ENCODE measurements around the gene CCL4.

The CCL4 gene

GRCh38 chr17:36135465-36135864 lies 31.8 kb downstream of the CCL4 start:
- TF ChIP-seq, protein P1, sequence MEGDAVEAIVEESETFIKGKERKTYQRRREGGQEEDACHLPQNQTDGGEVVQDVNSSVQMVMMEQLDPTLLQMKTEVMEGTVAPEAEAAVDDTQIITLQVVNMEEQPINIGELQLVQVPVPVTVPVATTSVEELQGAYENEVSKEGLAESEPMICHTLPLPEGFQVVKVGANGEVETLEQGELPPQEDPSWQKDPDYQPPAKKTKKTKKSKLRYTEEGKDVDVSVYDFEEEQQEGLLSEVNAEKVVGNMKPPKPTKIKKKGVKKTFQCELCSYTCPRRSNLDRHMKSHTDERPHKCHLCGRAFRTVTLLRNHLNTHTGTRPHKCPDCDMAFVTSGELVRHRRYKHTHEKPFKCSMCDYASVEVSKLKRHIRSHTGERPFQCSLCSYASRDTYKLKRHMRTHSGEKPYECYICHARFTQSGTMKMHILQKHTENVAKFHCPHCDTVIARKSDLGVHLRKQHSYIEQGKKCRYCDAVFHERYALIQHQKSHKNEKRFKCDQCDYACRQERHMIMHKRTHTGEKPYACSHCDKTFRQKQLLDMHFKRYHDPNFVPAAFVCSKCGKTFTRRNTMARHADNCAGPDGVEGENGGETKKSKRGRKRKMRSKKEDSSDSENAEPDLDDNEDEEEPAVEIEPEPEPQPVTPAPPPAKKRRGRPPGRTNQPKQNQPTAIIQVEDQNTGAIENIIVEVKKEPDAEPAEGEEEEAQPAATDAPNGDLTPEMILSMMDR (IDR thresholded peaks at IDR 0.05), result no peak
- no peak for DNase-seq (ENCODE audit: low spot score)
- H3K27ac ChIP-seq, result no peak overlapping the region
- no peak overlapping the region for H3K4me3 ChIP-seq

DNA sequence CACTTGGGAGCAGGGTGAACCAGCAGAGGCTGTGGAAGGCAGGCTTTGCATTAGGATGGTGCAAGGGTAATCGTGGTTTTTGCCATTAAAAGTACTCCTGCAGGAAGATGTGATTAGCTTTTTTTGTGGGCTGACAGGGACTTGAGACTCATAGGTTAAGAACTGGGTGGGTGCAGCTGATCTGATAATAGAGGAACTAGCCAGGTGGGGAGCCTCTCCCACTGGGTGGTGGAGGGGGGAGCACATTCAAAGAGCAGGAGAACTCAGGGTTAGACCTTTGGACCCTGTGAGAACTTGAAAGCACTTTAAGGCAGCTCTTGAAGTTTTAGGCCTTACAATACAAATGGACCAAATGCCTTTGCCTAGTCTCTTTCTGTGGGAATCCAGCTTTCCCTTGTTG lies 32.4 kb downstream of the CCL4 start:
- H3K4me3 ChIP-seq, result no peak overlapping the region
- H3K27ac ChIP-seq, result no peak overlapping the region
- TF ChIP-seq, protein P1 (IDR thresholded peaks at IDR 0.05), result no peak
- DNase-seq (ENCODE audit: low spot score), result no peak

DNA sequence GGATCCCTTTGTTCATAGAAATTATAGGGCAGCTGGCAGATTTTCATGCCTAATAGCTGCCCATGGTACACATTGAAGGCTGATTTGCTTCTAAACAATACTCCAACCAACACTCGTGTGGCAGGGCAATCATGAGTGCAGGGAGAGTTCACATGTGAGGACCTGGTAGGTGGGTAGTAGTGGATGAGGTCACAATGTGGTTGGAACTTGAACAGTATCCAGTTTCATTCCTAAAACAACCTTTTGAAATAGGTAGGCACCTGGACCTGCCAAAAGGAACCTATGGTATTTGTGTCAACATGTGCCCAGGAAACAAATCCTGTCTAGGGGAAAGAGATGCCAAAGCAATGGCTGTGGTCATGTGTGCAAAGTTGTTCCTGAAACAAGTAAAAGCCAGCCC lies 32.8 kb downstream of the CCL4 start:
- no peak overlapping the region for H3K4me3 ChIP-seq
- TF ChIP-seq, protein P1 (IDR thresholded peaks at IDR 0.05), result no peak
- no peak overlapping the region for H3K27ac ChIP-seq
- DNase-seq (ENCODE audit: low spot score), result no peak

GRCh38 chr17:36142235-36142634 lies 38.6 kb downstream of the CCL4 start:
- DNase-seq (ENCODE audit: low spot score), result no peak
- TF ChIP-seq, protein P1 (IDR thresholded peaks at IDR 0.05), result no peak
- Histone ChIP-seq H3K4me3 (no peak overlapping the region), H3K27ac (no peak overlapping the region)

DNA sequence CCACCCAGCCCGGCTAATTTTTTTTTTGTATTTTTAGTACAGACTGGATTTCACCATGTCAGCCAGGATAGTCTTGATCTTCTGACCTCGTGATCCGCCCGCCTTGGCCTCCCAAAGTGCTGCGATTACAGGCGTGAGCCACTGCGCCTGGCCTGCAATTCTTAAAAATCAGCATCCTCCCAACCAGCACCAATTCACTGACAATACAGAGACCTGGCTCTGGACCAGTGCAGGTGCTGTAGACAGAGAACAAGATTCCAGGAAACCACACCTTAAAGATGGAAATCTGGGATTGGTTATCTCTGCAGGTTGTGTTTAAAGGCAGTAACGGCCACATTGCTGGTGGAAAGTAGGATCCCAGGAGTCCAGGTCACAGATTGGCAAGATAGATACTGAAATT lies 39.2 kb downstream of the CCL4 start:
- H3K4me3 ChIP-seq, result no peak overlapping the region
- no peak overlapping the region for H3K27ac ChIP-seq
- DNase-seq (ENCODE audit: low spot score), result no peak
- TF ChIP-seq, protein P1 (IDR thresholded peaks at IDR 0.05), result no peak

DNA sequence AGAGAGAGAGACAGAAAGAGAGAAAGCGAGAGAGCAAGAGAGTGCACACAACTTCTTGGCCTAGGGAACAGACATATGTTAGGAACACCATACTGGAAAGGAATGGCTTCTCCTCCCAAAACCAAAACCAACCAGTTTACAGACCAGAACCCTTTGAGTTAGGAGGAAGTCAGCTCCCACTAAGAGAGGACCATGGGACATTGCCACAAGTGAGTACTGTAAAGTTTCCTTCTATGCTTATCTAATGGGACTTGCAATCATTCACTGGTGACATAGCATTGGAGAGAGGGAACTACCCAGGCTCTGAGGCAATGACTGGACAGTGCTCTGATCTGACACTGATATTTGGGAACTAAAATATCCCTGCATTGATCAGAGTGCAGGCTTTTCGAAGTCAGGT lies 40.4 kb downstream of the CCL4 start:
- TF ChIP-seq, protein P1 (IDR thresholded peaks at IDR 0.05), result no peak
- no peak overlapping the region for H3K27ac ChIP-seq
- no peak overlapping the region for H3K4me3 ChIP-seq
- no peak for DNase-seq (ENCODE audit: low spot score)

- Histone ChIP-seq H3K27ac (no peak overlapping the region), H3K4me3 (no peak overlapping the region)
- no peak for DNase-seq (ENCODE audit: low spot score)
- TF ChIP-seq, protein P1 (IDR thresholded peaks at IDR 0.05), result no peak
Observed at GRCh38 chr17:36144981-36145729, 41.5 kb downstream of the CCL4 start.
